ENCODE measurements around the gene FAM210A.

FAM210A gene

DNA sequence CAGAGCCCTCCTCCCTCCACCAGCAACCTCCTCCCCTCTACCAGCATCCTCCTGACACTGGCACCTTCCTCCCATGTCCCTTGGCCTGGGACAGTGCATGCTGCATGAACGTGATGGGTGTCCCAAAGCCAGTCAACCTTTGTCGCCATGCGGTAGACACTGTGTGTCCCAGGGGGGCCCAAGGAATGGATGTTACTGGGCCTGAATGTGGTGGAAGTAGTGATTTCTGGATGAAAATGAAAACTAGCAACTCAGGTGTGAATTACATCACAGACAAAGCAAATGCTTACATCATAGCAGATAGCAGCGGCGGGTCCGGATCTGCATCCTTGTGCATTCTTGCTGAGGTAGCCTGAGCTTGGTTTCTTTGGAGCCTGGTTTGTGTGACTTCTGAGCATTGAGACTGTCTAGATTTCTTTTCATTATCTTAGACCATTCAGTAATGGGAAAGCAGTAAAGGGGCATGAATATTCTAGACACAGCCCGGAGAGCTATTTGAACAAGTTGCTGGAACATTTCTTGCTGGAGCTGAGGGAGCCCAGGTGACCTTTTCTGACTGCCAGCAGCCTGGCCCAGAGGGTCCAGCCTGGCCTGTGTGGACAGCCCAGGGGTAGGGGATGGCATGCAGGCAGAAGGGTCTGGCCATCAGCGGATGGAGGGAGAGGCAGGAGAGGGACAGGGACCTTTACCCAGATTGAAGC is 100.4 kb downstream of the FAM210A start:
- no peak for DNase-seq (ENCODE audit: extremely low read depth, low read depth)
- TF ChIP-seq, protein P1, sequence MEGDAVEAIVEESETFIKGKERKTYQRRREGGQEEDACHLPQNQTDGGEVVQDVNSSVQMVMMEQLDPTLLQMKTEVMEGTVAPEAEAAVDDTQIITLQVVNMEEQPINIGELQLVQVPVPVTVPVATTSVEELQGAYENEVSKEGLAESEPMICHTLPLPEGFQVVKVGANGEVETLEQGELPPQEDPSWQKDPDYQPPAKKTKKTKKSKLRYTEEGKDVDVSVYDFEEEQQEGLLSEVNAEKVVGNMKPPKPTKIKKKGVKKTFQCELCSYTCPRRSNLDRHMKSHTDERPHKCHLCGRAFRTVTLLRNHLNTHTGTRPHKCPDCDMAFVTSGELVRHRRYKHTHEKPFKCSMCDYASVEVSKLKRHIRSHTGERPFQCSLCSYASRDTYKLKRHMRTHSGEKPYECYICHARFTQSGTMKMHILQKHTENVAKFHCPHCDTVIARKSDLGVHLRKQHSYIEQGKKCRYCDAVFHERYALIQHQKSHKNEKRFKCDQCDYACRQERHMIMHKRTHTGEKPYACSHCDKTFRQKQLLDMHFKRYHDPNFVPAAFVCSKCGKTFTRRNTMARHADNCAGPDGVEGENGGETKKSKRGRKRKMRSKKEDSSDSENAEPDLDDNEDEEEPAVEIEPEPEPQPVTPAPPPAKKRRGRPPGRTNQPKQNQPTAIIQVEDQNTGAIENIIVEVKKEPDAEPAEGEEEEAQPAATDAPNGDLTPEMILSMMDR (IDR thresholded peaks at IDR 0.05; ENCODE audit: low read depth, low read length): no peak

DNA sequence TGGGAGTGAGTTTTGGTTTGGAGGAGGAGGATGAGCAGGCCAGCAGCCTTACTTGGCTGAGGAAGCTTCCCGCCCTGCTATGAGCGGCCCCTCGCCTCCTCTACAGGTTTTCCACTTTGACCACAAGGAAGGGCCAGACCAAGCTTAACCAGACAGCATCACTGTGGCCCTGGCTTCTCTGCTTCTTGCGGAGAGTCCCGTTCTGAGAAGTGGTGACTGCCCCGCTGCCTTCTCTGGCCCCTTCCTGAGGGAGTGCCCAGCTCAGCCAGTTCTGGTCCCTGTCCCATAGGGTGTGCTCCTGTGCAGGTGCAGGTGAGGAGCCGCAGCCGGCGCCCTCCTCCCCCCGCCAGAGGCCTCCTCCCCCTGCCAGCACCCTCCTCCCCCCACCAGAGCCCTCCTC is 101.0 kb downstream of the FAM210A start:
- no peak for DNase-seq (ENCODE audit: extremely low read depth, low read depth)
- TF ChIP-seq, protein P1 (IDR thresholded peaks at IDR 0.05; ENCODE audit: low read depth, low read length): no peak

DNA sequence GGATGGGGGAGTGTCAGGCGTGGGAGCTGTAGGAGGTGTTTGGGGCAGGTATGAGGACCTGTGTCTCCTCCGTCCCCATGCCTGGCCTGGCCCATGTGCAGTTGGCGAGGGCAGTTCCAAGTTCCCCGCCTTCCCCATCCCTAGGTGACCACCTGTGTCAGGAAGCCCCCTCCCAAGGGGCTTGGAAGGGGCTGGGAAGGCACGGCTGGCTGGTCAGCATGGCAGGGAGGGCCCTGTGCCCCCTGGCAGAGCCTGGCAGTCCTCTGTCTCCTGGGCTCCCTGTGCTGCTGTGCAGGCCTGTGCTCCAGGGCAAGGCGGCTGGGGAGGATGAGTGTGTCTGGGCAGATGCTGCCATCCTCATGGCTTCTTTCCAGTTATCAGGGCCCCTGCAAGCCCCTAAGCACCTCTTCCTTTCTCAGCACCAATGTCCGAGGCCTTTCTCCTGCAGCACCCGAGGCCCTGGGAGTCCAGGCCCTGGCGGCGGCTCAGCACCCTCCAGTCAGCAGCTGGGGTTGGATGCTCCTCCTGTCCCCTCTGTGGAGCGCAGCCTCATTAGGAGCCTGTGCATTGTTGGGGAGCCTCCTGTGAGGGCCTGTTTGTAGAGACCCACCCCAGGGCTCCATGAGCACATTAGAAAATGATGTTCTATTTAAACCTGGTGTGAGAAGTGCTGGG is 101.7 kb downstream of the FAM210A start:
- TF ChIP-seq, protein P1 (IDR thresholded peaks at IDR 0.05; ENCODE audit: low read depth, low read length): no peak
- DNase-seq (ENCODE audit: extremely low read depth, low read depth): no peak

DNA sequence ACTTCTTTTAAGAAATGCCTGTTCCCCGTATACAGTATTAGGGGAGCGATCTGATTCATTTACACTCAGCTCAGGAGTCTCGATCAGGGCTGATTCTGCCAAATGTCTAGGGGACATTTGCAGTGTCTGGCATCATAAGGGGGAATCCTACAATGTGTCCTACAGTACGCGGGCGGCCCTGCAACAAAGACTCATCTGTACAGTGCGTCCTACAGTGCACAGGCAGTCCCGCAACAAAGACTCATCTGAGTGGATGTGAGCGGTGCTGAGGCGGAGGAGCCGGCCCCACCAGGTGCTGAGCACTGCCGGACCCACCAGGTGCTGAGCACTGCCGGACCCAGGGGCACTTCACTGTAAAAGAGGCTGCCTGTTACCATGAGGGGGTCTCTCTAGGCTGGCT is 102.5 kb downstream of the FAM210A start:
- TF ChIP-seq, protein P1 (IDR thresholded peaks at IDR 0.05; ENCODE audit: low read depth, low read length): no peak
- DNase-seq (ENCODE audit: extremely low read depth, low read depth): no peak

DNA sequence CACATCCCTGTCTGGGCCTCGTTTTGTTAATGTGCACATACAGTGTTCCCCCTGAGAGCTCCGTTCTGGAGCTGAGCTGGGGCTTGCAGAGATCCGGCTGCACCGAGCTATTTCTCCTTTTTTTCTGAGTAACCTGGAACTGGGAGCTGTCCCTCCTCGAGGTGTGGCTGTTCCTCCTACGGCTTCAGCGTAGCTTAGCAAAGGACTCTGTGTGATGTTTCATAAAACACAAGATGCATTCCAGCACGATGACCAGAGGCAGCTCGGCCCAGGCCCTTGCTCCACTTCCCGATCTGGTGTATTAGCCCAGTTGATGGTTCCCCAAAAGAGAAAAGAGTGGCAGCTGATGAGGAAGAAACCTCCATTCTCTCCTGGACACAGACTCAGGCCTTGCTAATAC is 103.0 kb downstream of the FAM210A start:
- TF ChIP-seq, protein P1 (IDR thresholded peaks at IDR 0.05; ENCODE audit: low read depth, low read length): no peak

DNA sequence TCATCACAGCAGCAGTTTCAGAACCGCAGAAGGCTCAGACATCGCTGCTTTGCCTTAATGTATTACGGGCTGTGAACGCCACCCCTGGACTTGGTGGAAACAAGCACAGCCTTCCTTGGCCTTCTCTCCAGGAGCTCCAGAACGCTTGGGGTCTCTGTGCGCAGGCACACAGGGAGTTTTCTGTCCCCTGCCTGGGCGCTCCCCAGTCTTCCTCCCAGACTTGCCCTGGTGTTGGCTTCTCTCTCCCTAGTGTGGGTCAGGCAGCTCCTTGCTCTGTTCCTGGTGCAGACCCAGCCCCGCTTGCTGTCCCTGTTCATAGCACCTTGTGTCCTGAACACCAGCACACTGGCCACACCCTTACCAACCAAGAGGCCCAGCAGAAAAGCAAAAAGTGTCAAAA is 103.6 kb downstream of the FAM210A start:
- TF ChIP-seq, protein P1 (IDR thresholded peaks at IDR 0.05; ENCODE audit: low read depth, low read length): no peak
- DNase-seq (ENCODE audit: extremely low read depth, low read depth): no peak

More for the DNA sequence above, 103.0 kb downstream of the FAM210A start:
- no peak for DNase-seq (ENCODE audit: extremely low read depth, low read depth)

DNA sequence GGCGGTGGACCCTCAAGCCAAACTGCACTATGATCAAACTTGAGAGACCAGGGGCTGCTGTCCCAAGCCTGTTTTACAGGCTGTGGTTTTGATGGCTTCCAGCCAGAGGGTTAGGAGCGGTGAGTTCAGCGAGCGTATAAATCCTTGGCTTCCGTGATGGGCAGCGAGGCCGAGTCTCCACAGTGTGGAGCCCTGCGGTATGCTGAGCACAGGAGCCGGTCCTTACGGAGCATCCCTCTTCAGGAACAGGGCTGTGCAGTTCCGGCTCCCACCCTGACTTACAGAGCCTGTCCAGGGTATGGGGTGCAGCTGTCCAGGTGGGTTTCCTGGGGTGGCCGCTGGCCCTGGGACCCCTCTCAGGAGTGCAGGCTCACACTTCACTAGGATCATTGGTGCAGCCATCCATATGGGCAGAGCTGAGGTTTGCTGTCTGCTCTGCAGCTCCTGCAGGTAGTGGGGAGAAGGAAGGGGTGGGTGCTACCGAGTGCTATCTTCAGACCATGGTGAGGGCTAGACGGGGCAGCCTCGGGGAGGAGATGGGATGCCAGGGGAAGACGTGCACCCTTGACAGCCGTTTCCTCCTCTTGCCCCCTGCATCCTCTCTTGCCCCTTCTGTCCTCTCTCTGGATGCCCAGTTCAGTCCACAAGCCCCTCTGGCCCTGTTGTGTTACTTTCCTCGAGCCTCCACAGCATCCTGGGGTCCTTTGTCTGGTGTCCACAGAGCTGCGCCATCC is 104.3 kb downstream of the FAM210A start:
- no peak for DNase-seq (ENCODE audit: extremely low read depth, low read depth)
- TF ChIP-seq, protein P1 (IDR thresholded peaks at IDR 0.05; ENCODE audit: low read depth, low read length): no peak

Data from AG09319 (cell line).